ENCODE measurements around the gene SMAD5.
A peak's percentile ranks its signal among the peaks of the same experiment; 100 is the strongest.

Gene SMAD5

DNA sequence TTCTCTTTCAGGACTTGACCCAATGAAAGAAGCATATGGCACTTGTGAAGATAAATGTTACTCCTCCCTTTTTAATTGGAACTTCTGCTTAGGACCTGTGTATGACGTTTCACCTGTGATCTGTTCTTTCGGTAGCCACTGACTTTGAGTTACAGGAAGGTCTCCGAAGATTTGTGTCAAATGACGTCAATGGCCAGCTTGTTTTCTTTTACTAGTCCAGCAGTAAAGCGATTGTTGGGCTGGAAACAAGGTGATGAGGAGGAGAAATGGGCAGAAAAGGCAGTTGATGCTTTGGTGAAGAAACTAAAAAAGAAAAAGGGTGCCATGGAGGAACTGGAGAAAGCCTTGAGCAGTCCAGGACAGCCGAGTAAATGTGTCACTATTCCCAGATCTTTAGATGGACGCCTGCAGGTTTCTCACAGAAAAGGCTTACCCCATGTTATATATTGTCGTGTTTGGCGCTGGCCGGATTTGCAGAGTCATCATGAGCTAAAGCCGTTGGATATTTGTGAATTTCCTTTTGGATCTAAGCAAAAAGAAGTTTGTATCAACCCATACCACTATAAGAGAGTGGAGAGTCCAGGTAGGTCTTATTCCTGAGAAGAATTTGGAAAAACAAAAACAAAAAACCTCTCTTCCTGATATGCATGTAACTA is 21.1 kb downstream of the SMAD5 start:
- TF ChIP-seq POLR2A (IDR thresholded peaks at IDR 0.05; ENCODE audit: low read depth, low read length): no peak
- DNase-seq (ENCODE audit: insufficient read length, low spot score) (no peak), FAIRE-seq (no peak)

DNA sequence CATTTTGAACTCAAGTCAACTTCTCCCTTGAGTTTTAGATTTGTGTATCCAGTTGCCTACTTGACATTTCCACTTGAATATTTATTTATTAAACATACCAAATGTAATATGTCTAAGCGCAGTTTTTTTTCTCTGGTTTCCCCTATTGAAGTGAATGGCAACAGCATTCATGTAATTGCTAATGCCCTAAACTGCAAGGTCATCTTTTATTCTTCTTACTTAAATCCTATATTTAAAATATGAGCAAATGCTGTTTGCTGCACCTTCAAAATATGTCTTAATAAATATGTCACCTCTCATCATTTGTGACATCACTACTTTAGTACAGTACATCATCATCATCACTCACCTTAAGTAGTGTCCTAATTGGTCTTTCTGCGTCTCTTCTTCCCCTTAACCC is 22.4 kb downstream of the SMAD5 start:
- FAIRE-seq (no peak), DNase-seq (ENCODE audit: insufficient read length, low spot score) (no peak)
- no peak for TF ChIP-seq POLR2A (IDR thresholded peaks at IDR 0.05; ENCODE audit: low read depth, low read length)

DNA sequence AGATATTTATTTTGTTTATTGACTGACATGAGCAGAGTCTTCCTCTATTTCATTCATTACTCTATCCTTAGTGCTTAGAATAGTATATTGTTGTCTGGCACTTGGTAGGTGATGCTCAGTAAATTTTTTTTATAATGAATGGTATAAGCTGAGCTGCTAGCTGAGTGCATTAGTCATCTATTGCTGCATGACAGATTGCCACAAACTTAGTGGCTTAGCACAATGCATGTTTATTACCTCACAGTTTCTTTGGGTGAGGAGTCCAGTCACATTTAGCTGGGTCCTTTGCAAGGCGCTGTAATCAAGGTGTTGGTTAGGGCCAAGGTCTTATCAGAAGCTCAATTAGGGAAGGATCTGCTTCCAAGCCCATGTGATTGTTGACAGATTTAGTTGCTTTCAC is 23.1 kb downstream of the SMAD5 start:
- peak; percentile 52 for FAIRE-seq
- DNase-seq (ENCODE audit: insufficient read length, low spot score): no peak
- TF ChIP-seq POLR2A (IDR thresholded peaks at IDR 0.05; ENCODE audit: low read depth, low read length): no peak

- FAIRE-seq: no peak
- DNase-seq (ENCODE audit: insufficient read length, low spot score): no peak
- no peak for TF ChIP-seq POLR2A (IDR thresholded peaks at IDR 0.05; ENCODE audit: low read depth, low read length)
Observed at GRCh38 chr5:136157514-136157913, 24.9 kb downstream of the SMAD5 start.

DNA sequence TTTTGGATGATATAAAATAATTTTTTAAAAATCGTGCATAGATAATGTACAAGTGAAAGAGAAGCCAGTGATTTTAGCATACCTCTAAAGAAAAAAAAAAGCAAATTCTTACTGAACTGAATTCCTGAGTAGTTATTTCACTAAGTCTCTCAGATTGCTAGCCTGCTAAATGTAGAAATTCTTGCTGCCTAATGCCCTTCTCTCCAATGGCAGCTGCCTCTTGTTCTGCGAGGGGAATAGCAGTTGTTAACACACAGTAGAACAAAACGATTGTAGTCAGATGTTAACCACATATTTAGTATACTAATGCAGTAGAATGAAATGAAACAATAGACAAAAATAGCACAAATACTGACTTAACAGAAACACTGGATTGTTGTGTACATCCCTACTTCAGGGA is 26.8 kb downstream of the SMAD5 start:
- TF ChIP-seq POLR2A (IDR thresholded peaks at IDR 0.05; ENCODE audit: low read depth, low read length): no peak
- no peak for DNase-seq (ENCODE audit: insufficient read length, low spot score)
- FAIRE-seq: no peak

DNA sequence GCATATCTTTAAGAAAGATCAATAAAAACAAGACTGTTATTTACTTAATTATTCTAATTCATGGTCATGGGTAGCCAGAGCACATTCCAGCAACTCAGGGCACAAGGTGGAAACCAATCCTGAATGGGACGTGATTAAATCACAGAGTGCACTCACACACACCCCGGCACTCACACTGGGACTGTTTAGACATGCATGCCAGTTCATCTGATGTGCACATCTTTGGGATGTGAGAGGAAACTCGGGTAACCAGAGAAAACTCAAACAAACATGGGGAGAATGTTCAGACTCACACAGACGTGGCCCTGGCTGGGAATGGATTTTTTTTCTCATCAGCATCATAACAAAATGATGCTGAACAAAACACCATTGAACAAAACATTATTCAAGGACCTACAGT is 29.4 kb downstream of the SMAD5 start:
- no peak for TF ChIP-seq POLR2A (IDR thresholded peaks at IDR 0.05; ENCODE audit: low read depth, low read length)
- FAIRE-seq (no peak), DNase-seq (ENCODE audit: insufficient read length, low spot score) (no peak)

GRCh38 chr5:136164226-136164625 is 31.6 kb downstream of the SMAD5 start:
- FAIRE-seq (no peak), DNase-seq (ENCODE audit: insufficient read length, low spot score) (no peak)
- no peak for TF ChIP-seq POLR2A (IDR thresholded peaks at IDR 0.05; ENCODE audit: low read depth, low read length)

GRCh38 chr5:136166909-136167308 is 34.3 kb downstream of the SMAD5 start:
- no peak for TF ChIP-seq POLR2A (IDR thresholded peaks at IDR 0.05; ENCODE audit: low read depth, low read length)
- FAIRE-seq (peak; percentile 50), DNase-seq (ENCODE audit: insufficient read length, low spot score) (no peak)

DNA sequence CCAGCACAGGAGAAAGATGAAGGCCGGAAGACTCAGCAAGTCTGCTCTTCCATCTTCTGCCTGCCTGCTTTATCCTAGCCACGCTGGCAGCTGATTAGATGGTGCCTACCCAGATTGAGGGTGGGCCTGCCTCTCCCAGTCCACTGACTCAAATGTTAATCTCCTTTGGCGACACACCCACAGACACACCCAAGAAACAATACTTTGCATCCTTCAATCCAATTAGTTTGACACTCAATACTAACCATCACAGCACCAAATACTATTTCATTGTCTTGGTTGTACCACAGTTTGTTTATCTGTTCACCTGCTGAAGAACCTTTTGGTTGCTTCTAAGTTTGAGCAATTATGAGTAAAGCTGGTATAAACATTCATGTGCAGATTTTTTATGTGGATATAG is 36.6 kb downstream of the SMAD5 start:
- DNase-seq (ENCODE audit: insufficient read length, low spot score) (no peak), FAIRE-seq (no peak)
- TF ChIP-seq POLR2A (IDR thresholded peaks at IDR 0.05; ENCODE audit: low read depth, low read length): no peak

GRCh38 chr5:136174021-136174659 is 41.5 kb downstream of the SMAD5 start:
- no peak for TF ChIP-seq POLR2A (IDR thresholded peaks at IDR 0.05; ENCODE audit: low read depth, low read length)
- no peak for DNase-seq (ENCODE audit: insufficient read length, low spot score)
- FAIRE-seq: peak; percentile 89

- TF ChIP-seq POLR2A (IDR thresholded peaks at IDR 0.05; ENCODE audit: low read depth, low read length): no peak
- no peak for DNase-seq (ENCODE audit: insufficient read length, low spot score)
- no peak for FAIRE-seq
Observed at GRCh38 chr5:136182618-136183017, 50.0 kb downstream of the SMAD5 start.

- DNase-seq (ENCODE audit: insufficient read length, low spot score): no peak
- no peak for TF ChIP-seq POLR2A (IDR thresholded peaks at IDR 0.05; ENCODE audit: low read depth, low read length)
- no peak for FAIRE-seq
Observed at GRCh38 chr5:136185974-136186665, 53.5 kb downstream of the SMAD5 start.

DNA sequence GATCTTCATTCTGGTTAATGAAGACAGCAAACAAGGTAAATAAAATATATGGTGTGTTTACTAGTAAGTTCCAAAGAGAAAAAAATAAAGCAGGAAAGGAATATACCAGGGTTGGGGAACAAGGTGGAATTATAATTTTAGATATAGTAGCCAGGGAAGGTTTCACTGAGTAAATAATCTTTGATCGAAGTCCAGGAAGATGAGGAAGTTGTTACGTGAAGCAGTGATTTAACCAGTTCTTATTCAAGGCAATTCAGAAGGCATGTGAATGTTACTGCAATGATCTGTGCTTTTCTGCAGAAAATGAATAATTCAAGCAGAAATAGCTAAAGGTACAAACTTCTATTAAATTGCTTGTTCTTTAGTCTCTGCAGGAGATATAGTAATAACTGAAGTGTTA is 54.2 kb downstream of the SMAD5 start:
- TF ChIP-seq POLR2A (IDR thresholded peaks at IDR 0.05; ENCODE audit: low read depth, low read length): no peak
- DNase-seq (ENCODE audit: insufficient read length, low spot score) (no peak), FAIRE-seq (no peak)

- DNase-seq (ENCODE audit: insufficient read length, low spot score) (no peak), FAIRE-seq (no peak)
- no peak for TF ChIP-seq POLR2A (IDR thresholded peaks at IDR 0.05; ENCODE audit: low read depth, low read length)
Observed at GRCh38 chr5:136188859-136189258, 56.2 kb downstream of the SMAD5 start.

All from H54 (cell line).